Hepatocyte (in vitro differentiated cells): Measurements from ENCODE around the gene LTB4R. TPM values are rescaled to one million over a fixed set of nuclear protein-coding genes. Genes with fewer than 3 reads are reported as not detected.

Experiments
- DNase-seq: peaks from one replicate; pipeline ENCODE4 v3.0.0-alpha.2; 2016; ENCODE audit warnings: low spot score
- H2AFZ ChIP-seq: fragments of 200-600 bp; sonication (generic); 2 replicates; pipeline ENCODE4 v1.6.0; 2016; ENCODE audit warnings: antibody characterized with exemption, mild to moderate bottlenecking
- H3K27ac ChIP-seq: fragments of 200-600 bp; sonication (generic); 2 replicates; pipeline ENCODE4 v1.5.1; 2016; ENCODE audit warnings: mild to moderate bottlenecking
- H3K27me3 ChIP-seq: fragments of 200-600 bp; sonication (generic); 2 replicates; pipeline ENCODE4 v1.6.1; 2016
- H3K36me3 ChIP-seq: fragments of 200-600 bp; sonication (generic); replicated peaks from 2 replicates; pipeline ENCODE4 v1.5.1; 2016; ENCODE audit warnings: low read depth; ENCODE audit not compliant: insufficient read depth
- H3K4me1 ChIP-seq: fragments of 200-600 bp; sonication (generic); 2 replicates; pipeline ENCODE4 v1.5.1; 2016; ENCODE audit warnings: mild to moderate bottlenecking, moderate library complexity; ENCODE audit not compliant: insufficient read depth
- H3K4me2 ChIP-seq: fragments of 200-600 bp; sonication (generic); 2 replicates; pipeline ENCODE4 v1.6.0; 2016
- H3K4me3 ChIP-seq: fragments of 200-600 bp; sonication (generic); 2 replicates; pipeline ENCODE4 v1.5.1; 2016; ENCODE audit warnings: mild to moderate bottlenecking
- H3K79me2 ChIP-seq: fragments of 200-600 bp; sonication (generic); 2 replicates; pipeline ENCODE4 v1.6.0; 2017; ENCODE audit warnings: mild to moderate bottlenecking
- H3K9me2 ChIP-seq: fragments of 200-600 bp; sonication (generic); replicated peaks from 2 replicates; pipeline ENCODE4 v1.6.0; 2017; ENCODE audit warnings: mild to moderate bottlenecking; ENCODE audit not compliant: insufficient read depth
- H3K9me3 ChIP-seq: fragments of 200-600 bp; sonication (generic); 2 replicates; pipeline ENCODE4 v1.5.1; 2016; ENCODE audit warnings: low read depth, mild to moderate bottlenecking
- H4K20me1 ChIP-seq: fragments of 200-600 bp; sonication (generic); 2 replicates; pipeline ENCODE4 v1.6.0; 2016; ENCODE audit warnings: mild to moderate bottlenecking; ENCODE audit not compliant: insufficient read depth, poor library complexity, severe bottlenecking
- CTCF ChIP-seq: fragments of 200-600 bp; sonication (generic); IDR thresholded peaks from 2 replicates; pipeline ENCODE4 v1.5.1; 2016; ENCODE audit warnings: antibody characterized with exemption, mild to moderate bottlenecking; ENCODE audit not compliant: poor library complexity
- EZH2 ChIP-seq: fragments of 200-600 bp; sonication (generic); IDR thresholded peaks from 2 replicates; pipeline ENCODE4 v1.6.1; 2016; ENCODE audit warnings: antibody characterized with exemption, mild to moderate bottlenecking, borderline replicate concordance
- EZH2phosphoT487 ChIP-seq: fragments of 200-600 bp; sonication (generic); IDR thresholded peaks from one replicate; pipeline ENCODE4 v1.6.1; 2018; ENCODE audit warnings: antibody characterized with exemption, mild to moderate bottlenecking, low read depth, moderate library complexity; ENCODE audit not compliant: unreplicated experiment, severe bottlenecking
- WGBS: methylation state at CpG from one replicate; pipeline ENCODE4 v1.1.6; 2016; ENCODE audit warnings: low lambda C conversion rate; ENCODE audit errors: missing lambda C conversion rate; 5-methylcytosine and 5-hydroxymethylcytosine counted together
- polyA plus RNA-seq: library from polyadenylated mRNA; unstranded; fragments of >200 nt; fragmentation: Nextera tagmentation; extraction: Ambion mirVana; gene quantifications from 2 replicates; pipeline ENCODE4 v1.2.1, GENCODE V29; 2016
- total RNA-seq: library from RNA; depleted of rRNA; stranded (reverse); fragments of >200 nt; gene quantifications from 2 replicates; pipeline ENCODE4 v1.2.3, GENCODE V29; 2014

LTB4R gene
- total and polyA plus RNA-seq, 2 experiments from 2014 or later: 3.6 to 5.1 TPM

DNA sequence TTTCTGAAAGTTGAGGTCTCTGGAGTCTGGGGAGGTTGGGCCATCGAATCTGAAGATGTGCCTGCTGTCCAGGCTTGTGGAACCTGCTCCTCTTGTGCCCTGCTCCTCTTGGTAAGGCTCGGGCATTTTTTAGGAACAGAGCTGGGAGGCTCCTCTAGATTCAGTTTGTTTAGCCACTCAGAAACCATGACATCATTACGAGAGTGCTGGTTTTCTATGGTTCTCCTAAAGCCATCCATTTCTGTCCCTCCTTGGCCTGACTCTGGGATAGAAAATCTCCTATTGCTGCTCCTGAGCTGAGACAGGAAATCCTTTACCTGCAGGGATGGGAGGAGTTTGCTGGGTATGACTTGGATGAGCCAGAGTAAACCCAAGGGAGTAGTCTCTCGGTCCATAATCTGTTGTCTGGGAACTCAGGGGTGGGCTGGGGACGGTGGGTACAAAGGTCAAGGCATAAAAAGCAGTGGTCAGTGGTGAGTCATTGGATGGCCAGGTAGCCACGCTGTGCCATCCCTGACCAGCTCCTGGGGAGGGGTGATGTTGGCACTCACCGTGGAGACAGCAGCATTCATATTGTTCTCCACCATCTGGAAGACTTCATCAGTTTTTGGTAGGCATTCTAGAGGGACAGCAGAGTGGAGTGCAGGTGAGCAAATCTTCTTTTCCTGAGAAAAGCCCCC lies 26.0 kb downstream of the LTB4R start:
- peaks cover 60% of the 10 kb centered on the region for H3K27me3 ChIP-seq
- WGBS: 82% methylated on average over 7 of the region's 7 CpGs
- H3K4me3 ChIP-seq: no peak overlapping the region
- no peaks in the 10 kb centered on the region for H3K36me3 ChIP-seq
- H3K4me2 ChIP-seq: no peak overlapping the region
- peaks cover 34% of the 10 kb centered on the region for H3K4me1 ChIP-seq
- TF ChIP-seq EZH2 (no peak), CTCF (no peak), EZH2phosphoT487 (no peak)
- no peak for DNase-seq
- no peaks in the 10 kb centered on the region for H3K79me2 ChIP-seq
- H3K27ac ChIP-seq: no peak overlapping the region
- H2AFZ ChIP-seq: no peak overlapping the region
- no peaks in the 10 kb centered on the region for H4K20me1 ChIP-seq
- H3K9me3 ChIP-seq: no peaks in the 10 kb centered on the region
- H3K9me2 ChIP-seq: no peaks in the 10 kb centered on the region

DNA sequence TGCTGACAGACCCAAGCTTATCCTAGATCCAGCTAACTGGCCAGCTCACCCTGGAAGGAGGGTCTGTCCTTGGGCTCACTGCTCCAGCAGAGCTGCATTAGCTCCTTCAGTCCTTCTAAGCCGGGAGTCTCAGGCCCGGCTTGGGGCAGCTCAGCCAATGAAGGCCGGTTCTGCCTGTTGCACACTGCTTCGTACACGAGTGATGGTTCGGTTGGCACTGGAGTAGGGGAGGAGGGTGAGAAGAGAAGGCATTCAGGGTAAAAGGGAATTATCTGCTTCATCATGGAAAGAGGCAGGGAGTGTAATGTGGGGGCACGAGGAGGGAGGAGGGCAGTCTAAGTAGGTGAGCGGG lies 26.5 kb downstream of the LTB4R start:
- H2AFZ ChIP-seq: no peak overlapping the region
- H3K79me2 ChIP-seq: no peaks in the 10 kb centered on the region
- H3K36me3 ChIP-seq: no peaks in the 10 kb centered on the region
- peaks cover 30% of the 10 kb centered on the region for H3K4me1 ChIP-seq
- no peaks in the 10 kb centered on the region for H3K9me3 ChIP-seq
- H3K27ac ChIP-seq: no peak overlapping the region
- H3K4me3 ChIP-seq: no peak overlapping the region
- H3K4me2 ChIP-seq: no peak overlapping the region
- no peaks in the 10 kb centered on the region for H4K20me1 ChIP-seq
- DNase-seq: no peak
- WGBS: 91% methylated on average over 8 of the region's 8 CpGs
- no peak for TF ChIP-seq EZH2phosphoT487
- TF ChIP-seq EZH2: no peak
- no peak for TF ChIP-seq CTCF
- H3K9me2 ChIP-seq: no peaks in the 10 kb centered on the region
- peaks cover 60% of the 10 kb centered on the region for H3K27me3 ChIP-seq

- H3K27me3 ChIP-seq: peaks cover 54% of the 10 kb centered on the region
- peak overlapping the region; percentile 83 for H3K4me2 ChIP-seq
- no peaks in the 10 kb centered on the region for H3K9me3 ChIP-seq
- H4K20me1 ChIP-seq: no peaks in the 10 kb centered on the region
- H3K27ac ChIP-seq: no peak overlapping the region
- no peaks in the 10 kb centered on the region for H3K79me2 ChIP-seq
- H3K4me3 ChIP-seq: no peak overlapping the region
- H3K4me1 ChIP-seq: peaks cover 19% of the 10 kb centered on the region
- 89% methylated on average over 14 of the region's 14 CpGs for WGBS
- TF ChIP-seq EZH2phosphoT487 (no peak), EZH2 (no peak), CTCF (no peak)
- H3K36me3 ChIP-seq: no peaks in the 10 kb centered on the region
- no peaks in the 10 kb centered on the region for H3K9me2 ChIP-seq
- no peak overlapping the region for H2AFZ ChIP-seq
- DNase-seq: no peak
These were observed 27.5 kb downstream of the LTB4R start for GRCh38 chr14:24338843-24339242.
